GM23338 (cell line): ENCODE results near the gene PACSIN1.

Source experiments
- CREB1 ChIP-seq: fragments of 250-450 bp; sonication (Bioruptor Pico); IDR thresholded peaks from 2 replicates; pipeline ENCODE4 v1.5.0; 2020; ENCODE audit warnings: low read depth, mild to moderate bottlenecking, moderate library complexity
- EZH2 ChIP-seq: fragments of 200-600 bp; sonication (generic); IDR thresholded peaks from one replicate; pipeline ENCODE4 v1.8.0; 2017; ENCODE audit warnings: antibody characterized with exemption, mild to moderate bottlenecking, low read depth; ENCODE audit not compliant: unreplicated experiment
- EZH2phosphoT487 ChIP-seq: fragments of 200-600 bp; sonication (generic); IDR thresholded peaks from one replicate; pipeline ENCODE4 v1.8.1; 2018; ENCODE audit warnings: antibody characterized with exemption; ENCODE audit not compliant: unreplicated experiment
- JUNB ChIP-seq: IDR thresholded peaks from one replicate; pipeline ENCODE4 v1.6.1; 2016; ENCODE audit warnings: antibody characterized with exemption; ENCODE audit not compliant: unreplicated experiment
- NANOG ChIP-seq: IDR thresholded peaks from 2 replicates; pipeline ENCODE4 v1.6.1; 2016; ENCODE audit warnings: antibody characterized with exemption, borderline replicate concordance
- POLR2AphosphoS5 ChIP-seq: IDR thresholded peaks from 2 replicates; pipeline ENCODE4 v1.6.1; 2016; ENCODE audit warnings: antibody characterized with exemption, low read depth
- REST ChIP-seq: IDR thresholded peaks from one replicate; pipeline ENCODE4 v1.6.1; 2018; ENCODE audit warnings: antibody characterized with exemption; ENCODE audit not compliant: unreplicated experiment
- STAT1 ChIP-seq: IDR thresholded peaks from one replicate; pipeline ENCODE4 v1.6.1; 2016; ENCODE audit warnings: antibody characterized with exemption; ENCODE audit not compliant: unreplicated experiment
- ZNF114 ChIP-seq: fragments of 250-450 bp; sonication (Bioruptor Pico); IDR thresholded peaks from 2 replicates; pipeline ENCODE4 v1.5.0; 2020; ENCODE audit warnings: mild to moderate bottlenecking, moderate library complexity
- ZNF331 ChIP-seq: fragments of 250-450 bp; sonication (Bioruptor Pico); IDR thresholded peaks from 2 replicates; pipeline ENCODE4 v1.5.0; 2020; ENCODE audit warnings: low read depth, mild to moderate bottlenecking, moderate library complexity
- TF ChIP-seq, protein P1 (sequence below), 2 experiments: fragments of 200-600 bp in 1 of 2; sonication (generic) in 1 of 2; conservative IDR thresholded peaks; 2 replicates each; pipeline versions ENCODE4 v1.5.1 to v1.6.1; 2016 to 2017; ENCODE audit warnings: antibody characterized with exemption in 2 of 2, low read depth in 2 of 2, mild to moderate bottlenecking in 2 of 2, moderate library complexity in 1 of 2
- TF ChIP-seq, protein P2 (sequence below): IDR thresholded peaks from 2 replicates; pipeline ENCODE4 v1.6.1; 2016; ENCODE audit warnings: antibody characterized with exemption
- TF ChIP-seq, protein P3 (sequence below): fragments of 250-450 bp; sonication (Bioruptor Pico); IDR thresholded peaks from 2 replicates; pipeline ENCODE4 v1.5.0; 2020; ENCODE audit warnings: mild to moderate bottlenecking, moderate library complexity

DNA sequence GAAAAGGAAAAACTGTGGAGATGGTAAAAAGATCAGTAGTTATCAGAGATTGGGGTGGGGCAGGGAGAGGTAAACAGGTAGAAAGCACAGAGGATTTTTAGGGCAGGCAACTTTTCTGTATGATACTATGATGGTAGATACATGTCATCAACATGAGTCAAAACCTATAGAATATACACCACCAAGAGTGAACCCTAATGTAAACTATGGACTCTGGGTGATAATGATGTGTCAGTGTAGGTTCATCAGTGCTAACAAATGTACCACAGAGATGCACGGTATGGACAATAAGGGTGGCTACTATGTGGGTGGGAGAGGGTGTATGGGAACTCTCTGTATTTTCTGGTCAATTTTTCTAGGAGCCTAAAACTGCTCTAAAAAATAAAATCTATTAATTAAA, 18.5 kb downstream of the PACSIN1 start:
- TF ChIP-seq, protein P1, sequence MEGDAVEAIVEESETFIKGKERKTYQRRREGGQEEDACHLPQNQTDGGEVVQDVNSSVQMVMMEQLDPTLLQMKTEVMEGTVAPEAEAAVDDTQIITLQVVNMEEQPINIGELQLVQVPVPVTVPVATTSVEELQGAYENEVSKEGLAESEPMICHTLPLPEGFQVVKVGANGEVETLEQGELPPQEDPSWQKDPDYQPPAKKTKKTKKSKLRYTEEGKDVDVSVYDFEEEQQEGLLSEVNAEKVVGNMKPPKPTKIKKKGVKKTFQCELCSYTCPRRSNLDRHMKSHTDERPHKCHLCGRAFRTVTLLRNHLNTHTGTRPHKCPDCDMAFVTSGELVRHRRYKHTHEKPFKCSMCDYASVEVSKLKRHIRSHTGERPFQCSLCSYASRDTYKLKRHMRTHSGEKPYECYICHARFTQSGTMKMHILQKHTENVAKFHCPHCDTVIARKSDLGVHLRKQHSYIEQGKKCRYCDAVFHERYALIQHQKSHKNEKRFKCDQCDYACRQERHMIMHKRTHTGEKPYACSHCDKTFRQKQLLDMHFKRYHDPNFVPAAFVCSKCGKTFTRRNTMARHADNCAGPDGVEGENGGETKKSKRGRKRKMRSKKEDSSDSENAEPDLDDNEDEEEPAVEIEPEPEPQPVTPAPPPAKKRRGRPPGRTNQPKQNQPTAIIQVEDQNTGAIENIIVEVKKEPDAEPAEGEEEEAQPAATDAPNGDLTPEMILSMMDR (conservative IDR thresholded peaks at IDR 0.05; ENCODE audit: low read depth in 2 of 2): no peak
- no peak for TF ChIP-seq EZH2
- TF ChIP-seq REST: no peak
- TF ChIP-seq ZNF331 (CRISPR knock-in tag): no peak
- TF ChIP-seq EZH2phosphoT487: no peak
- TF ChIP-seq ZNF114 (CRISPR knock-in tag): no peak
- no peak for TF ChIP-seq CREB1 (CRISPR knock-in tag)
- no peak for TF ChIP-seq POLR2AphosphoS5
- TF ChIP-seq, protein P2, sequence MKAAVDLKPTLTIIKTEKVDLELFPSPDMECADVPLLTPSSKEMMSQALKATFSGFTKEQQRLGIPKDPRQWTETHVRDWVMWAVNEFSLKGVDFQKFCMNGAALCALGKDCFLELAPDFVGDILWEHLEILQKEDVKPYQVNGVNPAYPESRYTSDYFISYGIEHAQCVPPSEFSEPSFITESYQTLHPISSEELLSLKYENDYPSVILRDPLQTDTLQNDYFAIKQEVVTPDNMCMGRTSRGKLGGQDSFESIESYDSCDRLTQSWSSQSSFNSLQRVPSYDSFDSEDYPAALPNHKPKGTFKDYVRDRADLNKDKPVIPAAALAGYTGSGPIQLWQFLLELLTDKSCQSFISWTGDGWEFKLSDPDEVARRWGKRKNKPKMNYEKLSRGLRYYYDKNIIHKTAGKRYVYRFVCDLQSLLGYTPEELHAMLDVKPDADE: no peak
- TF ChIP-seq JUNB: no peak
- no peak for TF ChIP-seq STAT1
- TF ChIP-seq, protein P3, sequence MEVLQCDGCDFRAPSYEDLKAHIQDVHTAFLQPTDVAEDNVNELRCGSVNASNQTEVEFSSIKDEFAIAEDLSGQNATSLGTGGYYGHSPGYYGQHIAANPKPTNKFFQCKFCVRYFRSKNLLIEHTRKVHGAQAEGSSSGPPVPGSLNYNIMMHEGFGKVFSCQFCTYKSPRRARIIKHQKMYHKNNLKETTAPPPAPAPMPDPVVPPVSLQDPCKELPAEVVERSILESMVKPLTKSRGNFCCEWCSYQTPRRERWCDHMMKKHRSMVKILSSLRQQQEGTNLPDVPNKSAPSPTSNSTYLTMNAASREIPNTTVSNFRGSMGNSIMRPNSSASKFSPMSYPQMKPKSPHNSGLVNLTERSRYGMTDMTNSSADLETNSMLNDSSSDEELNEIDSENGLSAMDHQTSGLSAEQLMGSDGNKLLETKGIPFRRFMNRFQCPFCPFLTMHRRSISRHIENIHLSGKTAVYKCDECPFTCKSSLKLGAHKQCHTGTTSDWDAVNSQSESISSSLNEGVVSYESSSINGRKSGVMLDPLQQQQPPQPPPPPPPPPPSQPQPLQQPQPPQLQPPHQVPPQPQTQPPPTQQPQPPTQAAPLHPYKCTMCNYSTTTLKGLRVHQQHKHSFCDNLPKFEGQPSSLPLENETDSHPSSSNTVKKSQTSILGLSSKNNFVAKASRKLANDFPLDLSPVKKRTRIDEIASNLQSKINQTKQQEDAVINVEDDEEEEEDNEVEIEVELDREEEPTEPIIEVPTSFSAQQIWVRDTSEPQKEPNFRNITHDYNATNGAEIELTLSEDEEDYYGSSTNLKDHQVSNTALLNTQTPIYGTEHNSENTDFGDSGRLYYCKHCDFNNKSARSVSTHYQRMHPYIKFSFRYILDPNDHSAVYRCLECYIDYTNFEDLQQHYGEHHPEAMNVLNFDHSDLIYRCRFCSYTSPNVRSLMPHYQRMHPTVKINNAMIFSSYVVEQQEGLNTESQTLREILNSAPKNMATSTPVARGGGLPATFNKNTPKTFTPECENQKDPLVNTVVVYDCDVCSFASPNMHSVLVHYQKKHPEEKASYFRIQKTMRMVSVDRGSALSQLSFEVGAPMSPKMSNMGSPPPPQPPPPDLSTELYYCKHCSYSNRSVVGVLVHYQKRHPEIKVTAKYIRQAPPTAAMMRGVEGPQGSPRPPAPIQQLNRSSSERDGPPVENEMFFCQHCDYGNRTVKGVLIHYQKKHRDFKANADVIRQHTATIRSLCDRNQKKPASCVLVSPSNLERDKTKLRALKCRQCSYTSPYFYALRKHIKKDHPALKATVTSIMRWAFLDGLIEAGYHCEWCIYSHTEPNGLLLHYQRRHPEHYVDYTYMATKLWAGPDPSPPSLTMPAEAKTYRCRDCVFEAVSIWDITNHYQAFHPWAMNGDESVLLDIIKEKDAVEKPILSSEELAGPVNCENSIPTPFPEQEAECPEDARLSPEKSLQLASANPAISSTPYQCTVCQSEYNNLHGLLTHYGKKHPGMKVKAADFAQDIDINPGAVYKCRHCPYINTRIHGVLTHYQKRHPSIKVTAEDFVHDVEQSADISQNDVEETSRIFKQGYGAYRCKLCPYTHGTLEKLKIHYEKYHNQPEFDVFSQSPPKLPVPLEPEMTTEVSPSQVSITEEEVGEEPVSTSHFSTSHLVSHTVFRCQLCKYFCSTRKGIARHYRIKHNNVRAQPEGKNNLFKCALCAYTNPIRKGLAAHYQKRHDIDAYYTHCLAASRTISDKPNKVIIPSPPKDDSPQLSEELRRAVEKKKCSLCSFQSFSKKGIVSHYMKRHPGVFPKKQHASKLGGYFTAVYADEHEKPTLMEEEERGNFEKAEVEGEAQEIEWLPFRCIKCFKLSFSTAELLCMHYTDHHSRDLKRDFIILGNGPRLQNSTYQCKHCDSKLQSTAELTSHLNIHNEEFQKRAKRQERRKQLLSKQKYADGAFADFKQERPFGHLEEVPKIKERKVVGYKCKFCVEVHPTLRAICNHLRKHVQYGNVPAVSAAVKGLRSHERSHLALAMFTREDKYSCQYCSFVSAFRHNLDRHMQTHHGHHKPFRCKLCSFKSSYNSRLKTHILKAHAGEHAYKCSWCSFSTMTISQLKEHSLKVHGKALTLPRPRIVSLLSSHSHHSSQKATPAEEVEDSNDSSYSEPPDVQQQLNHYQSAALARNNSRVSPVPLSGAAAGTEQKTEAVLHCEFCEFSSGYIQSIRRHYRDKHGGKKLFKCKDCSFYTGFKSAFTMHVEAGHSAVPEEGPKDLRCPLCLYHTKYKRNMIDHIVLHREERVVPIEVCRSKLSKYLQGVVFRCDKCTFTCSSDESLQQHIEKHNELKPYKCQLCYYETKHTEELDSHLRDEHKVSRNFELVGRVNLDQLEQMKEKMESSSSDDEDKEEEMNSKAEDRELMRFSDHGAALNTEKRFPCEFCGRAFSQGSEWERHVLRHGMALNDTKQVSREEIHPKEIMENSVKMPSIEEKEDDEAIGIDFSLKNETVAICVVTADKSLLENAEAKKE: no peak
- TF ChIP-seq NANOG: no peak
